Measurements from ENCODE around the gene CDC25B. TPM values are rescaled to one million over a fixed set of nuclear protein-coding genes. Genes with fewer than 3 reads are reported as not detected.

Gene CDC25B
- polyA plus RNA-seq, 1 donor (not counting 4 experiments of a cell fraction or from before 2014, with no cell fraction given), result 23.5 TPM

DNA sequence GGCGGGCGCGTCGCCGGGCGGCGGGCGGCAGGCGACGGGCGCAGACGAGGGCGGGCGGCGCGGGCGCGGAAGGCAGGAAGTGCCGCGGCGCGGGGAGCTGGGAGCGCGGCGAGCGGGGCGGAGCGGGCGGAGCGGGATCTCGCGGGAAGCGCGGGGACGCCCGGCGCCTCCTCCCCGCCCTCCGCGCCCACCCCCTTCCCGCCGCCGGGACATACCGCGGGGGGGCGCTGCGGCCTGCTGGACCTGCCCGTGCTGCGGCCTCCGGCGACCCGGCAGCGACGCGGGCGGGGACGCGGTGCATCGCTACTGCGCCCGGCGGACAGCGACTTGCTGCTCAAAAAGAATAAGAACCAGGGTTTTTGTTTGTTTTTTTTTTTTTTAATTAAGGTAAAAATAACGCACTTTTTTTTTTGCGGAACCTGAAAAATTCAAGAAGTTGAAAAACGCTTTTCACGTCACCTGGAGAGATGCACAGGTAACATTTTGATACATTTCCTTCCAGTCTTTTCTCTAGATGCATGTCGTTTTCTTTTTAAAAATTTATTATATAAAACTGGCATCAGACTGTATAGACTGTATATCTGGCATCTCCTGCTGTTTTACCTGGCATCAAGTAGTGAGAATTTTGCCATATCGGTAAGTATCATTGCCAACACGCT is 9.3 kb upstream of the CDC25B start, which contains the start of gene CENPB:
CENPB (minus strand) TSS at position 76 of the 659 bp plus-strand sequence. CDS start 257 bp downstream, outside the sequence.
- dilution Hi-C loops (cut with MboI; ENCODE audit: extremely low pct_ligation_motif_present, low sequenced_read_pairs), result no loop called here
- Histone ChIP-seq H3K9me3 (ENCODE audit: control insufficient read depth, low read depth, low read length) (no peaks in the 10 kb centered on the region), H3K4me1 (ENCODE audit: control insufficient read depth, extremely low read depth, insufficient read depth, low read length) (peaks cover 31% of the 10 kb centered on the region), H2AFZ (ENCODE audit: control insufficient read depth, low read length) (peak within 1 kb of the TSS; percentile 52), H3K79me2 (ENCODE audit: control insufficient read depth, insufficient read depth, low read length) (peaks cover 31% of the 10 kb centered on the region), H3K4me3 (ENCODE audit: control insufficient read depth in 2 of 3, extremely low read depth in 1 of 3, insufficient read depth in 2 of 3, low read depth in 1 of 3, low read length in 3 of 3) (peak within 1 kb of the TSS; percentile 43 to 77 (median 75)), H3K9ac (ENCODE audit: control insufficient read depth, extremely low read depth, insufficient read depth, low read length) (peak within 1 kb of the TSS; percentile 77), H3K9me1 (ENCODE audit: control insufficient read depth, extremely low read depth, insufficient read depth, low read length) (peaks cover 4% of the 10 kb centered on the region), H4K20me1 (ENCODE audit: control insufficient read depth, extremely low read depth, insufficient read depth, low read length) (peaks cover 21% of the 10 kb centered on the region), H3K4me2 (ENCODE audit: control insufficient read depth, extremely low read depth, insufficient read depth, low read depth, low read length) (peak within 1 kb of the TSS; percentile 91), H3K27me3 (ENCODE audit: control insufficient read depth, extremely low read depth, insufficient read depth, low read length) (no peaks in the 10 kb centered on the region), H3K36me3 (ENCODE audit: control insufficient read depth in 2 of 2, extremely low read depth in 1 of 2, insufficient read depth in 2 of 2, low read length in 2 of 2) (peaks cover 0 to 9% of the 10 kb centered on the region in 2 experiments), H3K27ac (ENCODE audit: control insufficient read depth, insufficient read depth, low read length) (peak within 1 kb of the TSS; percentile 40)
- DNase-seq (ENCODE audit: low read depth, low spot score) (no peak), FAIRE-seq (no peak)
- TF ChIP-seq, protein P1, sequence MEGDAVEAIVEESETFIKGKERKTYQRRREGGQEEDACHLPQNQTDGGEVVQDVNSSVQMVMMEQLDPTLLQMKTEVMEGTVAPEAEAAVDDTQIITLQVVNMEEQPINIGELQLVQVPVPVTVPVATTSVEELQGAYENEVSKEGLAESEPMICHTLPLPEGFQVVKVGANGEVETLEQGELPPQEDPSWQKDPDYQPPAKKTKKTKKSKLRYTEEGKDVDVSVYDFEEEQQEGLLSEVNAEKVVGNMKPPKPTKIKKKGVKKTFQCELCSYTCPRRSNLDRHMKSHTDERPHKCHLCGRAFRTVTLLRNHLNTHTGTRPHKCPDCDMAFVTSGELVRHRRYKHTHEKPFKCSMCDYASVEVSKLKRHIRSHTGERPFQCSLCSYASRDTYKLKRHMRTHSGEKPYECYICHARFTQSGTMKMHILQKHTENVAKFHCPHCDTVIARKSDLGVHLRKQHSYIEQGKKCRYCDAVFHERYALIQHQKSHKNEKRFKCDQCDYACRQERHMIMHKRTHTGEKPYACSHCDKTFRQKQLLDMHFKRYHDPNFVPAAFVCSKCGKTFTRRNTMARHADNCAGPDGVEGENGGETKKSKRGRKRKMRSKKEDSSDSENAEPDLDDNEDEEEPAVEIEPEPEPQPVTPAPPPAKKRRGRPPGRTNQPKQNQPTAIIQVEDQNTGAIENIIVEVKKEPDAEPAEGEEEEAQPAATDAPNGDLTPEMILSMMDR (optimal IDR thresholded peaks at IDR 0.05 in 1 of 3, IDR thresholded peaks at IDR 0.05 in 1 of 3, conservative IDR thresholded peaks at IDR 0.05 in 1 of 3; ENCODE audit: extremely low read depth in 1 of 3, insufficient read depth in 2 of 3, low read length in 3 of 3), result peak; percentile 44 to 94 (median 55)
- no peak for TF ChIP-seq EZH2 (IDR thresholded peaks at IDR 0.05; ENCODE audit: low read length)

DNA sequence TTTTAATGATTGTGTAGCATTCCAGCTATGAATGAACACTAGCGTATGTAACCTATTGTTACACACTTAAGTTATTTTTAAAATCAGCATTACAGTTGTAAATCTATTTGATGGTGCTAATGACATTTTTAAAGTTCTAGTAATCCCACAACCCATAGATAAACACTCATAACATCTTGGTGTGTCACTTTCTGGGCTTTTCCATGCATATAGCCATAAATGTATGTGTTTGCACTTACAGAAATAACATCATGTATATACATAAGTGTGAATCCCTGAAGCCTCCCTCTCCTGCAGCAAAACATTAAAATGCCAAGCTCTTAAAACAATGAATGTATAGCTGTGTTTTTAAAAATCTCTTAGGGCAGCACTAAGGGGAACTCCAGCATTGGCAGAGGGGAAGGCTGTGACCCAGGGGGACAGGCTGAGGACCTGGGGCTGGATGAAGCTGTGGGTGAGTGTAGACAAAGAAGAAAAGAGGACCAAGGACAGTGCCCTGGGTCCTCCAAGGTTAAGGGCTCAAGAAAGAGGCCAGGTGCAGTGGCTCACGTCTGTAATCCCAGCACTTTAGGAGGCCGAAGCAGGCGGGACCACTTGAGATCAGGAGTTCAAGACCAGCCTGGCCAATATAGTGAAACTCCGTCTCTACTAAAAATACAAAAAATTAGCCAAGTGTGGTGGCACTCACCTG is 8.6 kb upstream of the CDC25B start:
- H3K4me1 ChIP-seq (ENCODE audit: control insufficient read depth, extremely low read depth, insufficient read depth, low read length), result peaks cover 28% of the 10 kb centered on the region
- H3K9me3 ChIP-seq (ENCODE audit: control insufficient read depth, low read depth, low read length), result no peaks in the 10 kb centered on the region
- H3K27me3 ChIP-seq (ENCODE audit: control insufficient read depth, extremely low read depth, insufficient read depth, low read length), result no peaks in the 10 kb centered on the region
- H3K79me2 ChIP-seq (ENCODE audit: control insufficient read depth, insufficient read depth, low read length), result peaks cover 31% of the 10 kb centered on the region
- no peak for FAIRE-seq
- DNase-seq (ENCODE audit: low read depth, low spot score), result no peak
- H3K4me2 ChIP-seq (ENCODE audit: control insufficient read depth, extremely low read depth, insufficient read depth, low read depth, low read length), result peak overlapping the region; percentile 26
- dilution Hi-C loops (cut with MboI; ENCODE audit: extremely low pct_ligation_motif_present, low sequenced_read_pairs), result no loop called here
- TF ChIP-seq, protein P1 (optimal IDR thresholded peaks at IDR 0.05 in 1 of 3, IDR thresholded peaks at IDR 0.05 in 1 of 3, conservative IDR thresholded peaks at IDR 0.05 in 1 of 3; ENCODE audit: extremely low read depth in 1 of 3, insufficient read depth in 2 of 3, low read length in 3 of 3), result no peak
- no peak overlapping the region for H3K9ac ChIP-seq (ENCODE audit: control insufficient read depth, extremely low read depth, insufficient read depth, low read length)
- no peak overlapping the region for H2AFZ ChIP-seq (ENCODE audit: control insufficient read depth, low read length)
- peaks cover 4% of the 10 kb centered on the region for H3K9me1 ChIP-seq (ENCODE audit: control insufficient read depth, extremely low read depth, insufficient read depth, low read length)
- H3K36me3 ChIP-seq (ENCODE audit: control insufficient read depth in 2 of 2, extremely low read depth in 1 of 2, insufficient read depth in 2 of 2, low read length in 2 of 2), result peaks cover 0 to 9% of the 10 kb centered on the region in 2 experiments
- H3K27ac ChIP-seq (ENCODE audit: control insufficient read depth, insufficient read depth, low read length), result no peak overlapping the region
- H4K20me1 ChIP-seq (ENCODE audit: control insufficient read depth, extremely low read depth, insufficient read depth, low read length), result peaks cover 17% of the 10 kb centered on the region
- H3K4me3 ChIP-seq (ENCODE audit: control insufficient read depth in 2 of 3, extremely low read depth in 1 of 3, insufficient read depth in 2 of 3, low read depth in 1 of 3, low read length in 3 of 3), result peak overlapping the region in 2 of 3 experiments; percentile 3 to 5

Data from keratinocyte (primary cell).